Activated CD8-positive, alpha-beta memory T cell treated with anti-CD3 and anti-CD28 coated beads, Interleukin-2, amount 50 U/mL, for 48 hours (primary cell): ENCODE measurements around the gene DAPK2.
"Not testable (repeated sequence)": the region's sequence is repeated elsewhere in the genome, so short reads cannot be mapped to it uniquely, and the experiment has no call there.

ENCODE experiments used
- DNase-seq: peaks from one replicate; pipeline ENCODE4 v3.0.0-alpha.2; 2020

DAPK2 gene

GRCh38 chr15:63909819-63910437, 136.4 kb downstream of the DAPK2 start:
- DNase-seq = no peak

GRCh38 chr15:63908991-63909390, 137.3 kb downstream of the DAPK2 start:
- no peak for DNase-seq

- no peak for DNase-seq
Measured at GRCh38 chr15:63908281-63908680, 138.0 kb downstream of the DAPK2 start.

GRCh38 chr15:63907521-63907920, 138.8 kb downstream of the DAPK2 start:
- no peak for DNase-seq

GRCh38 chr15:63906266-63906584, 140.1 kb downstream of the DAPK2 start:
- no peak for DNase-seq

- DNase-seq = no peak
Measured at GRCh38 chr15:63905558-63906265, 140.6 kb downstream of the DAPK2 start.

- DNase-seq = no peak
Measured at GRCh38 chr15:63905131-63905530, 141.2 kb downstream of the DAPK2 start.

- DNase-seq = no peak
Measured at GRCh38 chr15:63904042-63904441, 142.2 kb downstream of the DAPK2 start.

- no peak for DNase-seq
Measured at GRCh38 chr15:63902671-63903035, 143.6 kb downstream of the DAPK2 start.

GRCh38 chr15:63901912-63902670, 144.2 kb downstream of the DAPK2 start:
- no peak for DNase-seq

- DNase-seq = no peak
Measured at GRCh38 chr15:63900306-63900705, 146.0 kb downstream of the DAPK2 start.

GRCh38 chr15:63899606-63900005, 146.7 kb downstream of the DAPK2 start:
- not testable (repeated sequence) for DNase-seq

- no peak for DNase-seq
Measured at GRCh38 chr15:63899193-63899592, 147.1 kb downstream of the DAPK2 start.

- DNase-seq = peak; percentile 70
Measured at GRCh38 chr15:63896336-63897115, 149.8 kb downstream of the DAPK2 start.

- no peak for DNase-seq
Measured at GRCh38 chr15:63895787-63896218, 150.5 kb downstream of the DAPK2 start.

- no peak for DNase-seq
Measured at GRCh38 chr15:63895194-63895593, 151.1 kb downstream of the DAPK2 start.

GRCh38 chr15:63894662-63894949, 151.7 kb downstream of the DAPK2 start:
- DNase-seq = no peak

- DNase-seq = no peak
Measured at GRCh38 chr15:63893866-63894661, 152.2 kb downstream of the DAPK2 start.

- DNase-seq = peak; percentile 85
Measured at GRCh38 chr15:63892794-63893441, 153.4 kb downstream of the DAPK2 start.

- DNase-seq = no peak
Measured at GRCh38 chr15:63891768-63892133, 154.5 kb downstream of the DAPK2 start.

GRCh38 chr15:63891079-63891767, 155.1 kb downstream of the DAPK2 start:
- DNase-seq = peak; percentile 92

- no peak for DNase-seq
Measured at GRCh38 chr15:63890617-63891016, 155.7 kb downstream of the DAPK2 start.
